Epidermal melanocyte (primary cell): ENCODE data around the gene FAM120AOS.

Experiments used
- DNase-seq: peaks from one replicate; pipeline ENCODE4 v3.0.0; 2011; ENCODE audit warnings: low spot score; ENCODE audit not compliant: insufficient read length

FAM120AOS gene

GRCh38 chr9:93453047-93453914 lies at the start of gene FAM120AOS:
Gene FAM120AOS (minus strand): TSS chr9:93453581. CDS start chr9:93452709, 872 bp downstream.
- DNase-seq, result peak; percentile 91

GRCh38 chr9:93501406-93501805 lies 48.0 kb upstream of the FAM120AOS start:
- no peak for DNase-seq

- DNase-seq, result no peak
Measured at GRCh38 chr9:93500571-93501298, 47.4 kb upstream of the FAM120AOS start.

GRCh38 chr9:93496285-93496684 lies 42.9 kb upstream of the FAM120AOS start:
- no peak for DNase-seq

GRCh38 chr9:93493949-93494348 lies 40.6 kb upstream of the FAM120AOS start:
- DNase-seq, result no peak

GRCh38 chr9:93492327-93492726 lies 38.9 kb upstream of the FAM120AOS start:
- DNase-seq, result no peak

GRCh38 chr9:93491593-93492232 lies 38.3 kb upstream of the FAM120AOS start:
- no peak for DNase-seq

GRCh38 chr9:93488244-93488643 lies 34.9 kb upstream of the FAM120AOS start:
- no peak for DNase-seq

- no peak for DNase-seq
Measured at GRCh38 chr9:93486268-93486667, 32.9 kb upstream of the FAM120AOS start.

GRCh38 chr9:93483497-93483896 lies 30.1 kb upstream of the FAM120AOS start:
- DNase-seq, result no peak

GRCh38 chr9:93480728-93481324 lies 27.4 kb upstream of the FAM120AOS start:
- DNase-seq, result no peak

GRCh38 chr9:93480262-93480661 lies 26.9 kb upstream of the FAM120AOS start:
- no peak for DNase-seq

GRCh38 chr9:93479726-93480125 lies 26.3 kb upstream of the FAM120AOS start:
- no peak for DNase-seq

- DNase-seq, result no peak
Measured at GRCh38 chr9:93477397-93477796, 24.0 kb upstream of the FAM120AOS start.

GRCh38 chr9:93476924-93477323 lies 23.5 kb upstream of the FAM120AOS start:
- DNase-seq, result no peak

- no peak for DNase-seq
Measured at GRCh38 chr9:93475856-93476255, 22.5 kb upstream of the FAM120AOS start.

GRCh38 chr9:93475108-93475507 lies 21.7 kb upstream of the FAM120AOS start:
- DNase-seq, result no peak

- DNase-seq, result no peak
Measured at GRCh38 chr9:93473411-93473810, 20.0 kb upstream of the FAM120AOS start.

GRCh38 chr9:93471124-93471523 lies 17.7 kb upstream of the FAM120AOS start:
- DNase-seq, result no peak

- DNase-seq, result no peak
Measured at GRCh38 chr9:93470391-93470790, 17.0 kb upstream of the FAM120AOS start.

GRCh38 chr9:93468763-93469456 lies 15.5 kb upstream of the FAM120AOS start:
- no peak for DNase-seq
